Left lung (tissue), 10 donors: ENCODE measurements around the gene ADAMTSL1. TPM values are rescaled to one million over a fixed set of nuclear protein-coding genes. Genes with fewer than 3 reads are reported as not detected.
A peak's percentile ranks its signal among the peaks of the same experiment; 100 is the strongest.

Experiments
- ATAC-seq: fragments of 200-7000 bp; cut with Tn5 transposase; one replicate; pipeline ENCODE4 v1.9.1; 2020; ENCODE audit warnings: moderate library complexity
- DNase-seq, 4 donors: peaks; one replicate each; pipeline ENCODE4 v3.0.0-alpha.2; 2013 to 2020
- H3K27ac ChIP-seq, 2 donors: fragments of 200-600 bp; sonication (generic) in 1 of 2; one replicate each; pipeline versions ENCODE4 v1.5.0 to v1.8.0; 2020 to 2021
- H3K27me3 ChIP-seq, 2 donors: fragments of 200-600 bp; sonication (generic) in 1 of 2; one replicate each; pipeline versions ENCODE4 v1.5.0 to v1.8.0; 2020 to 2021
- H3K36me3 ChIP-seq, 2 donors: fragments of 200-600 bp; sonication (generic) in 1 of 2; one replicate each; pipeline versions ENCODE4 v1.5.0 to v1.8.0; 2020 to 2021
- H3K4me1 ChIP-seq, 2 donors: fragments of 200-600 bp; one replicate each; pipeline ENCODE4 v1.8.0; 2021
- H3K4me3 ChIP-seq, 2 donors: fragments of 200-600 bp; sonication (generic) in 1 of 2; one replicate each; pipeline versions ENCODE4 v1.5.0 to v1.8.0; 2020 to 2021; ENCODE audit warnings: mild to moderate bottlenecking in 1 of 2
- H3K9me3 ChIP-seq, 2 donors: fragments of 200-600 bp; sonication (generic) in 1 of 2; one replicate each; pipeline versions ENCODE4 v1.5.0 to v1.8.0; 2020 to 2021
- CTCF ChIP-seq, 2 donors: fragments of 200-600 bp; sonication (generic) in 1 of 2; IDR thresholded peaks; one replicate each; pipeline versions ENCODE4 v1.5.0 to v1.8.0; 2021; ENCODE audit warnings: antibody characterized with exemption in 2 of 2
- intact Hi-C, 2 donors: fragments of 100-400 bp; cut with DNase I; formaldehyde crosslinking; loops; one replicate each; pipeline versions ENCODE4 v1.11.2 to v1.14.2; 2022
- polyA plus RNA-seq, 6 donors: library from polyadenylated mRNA; unstranded; fragments of 120-200 nt; gene quantifications; one replicate each; pipeline ENCODE4 v1.2.1, GENCODE V29; 2013; ENCODE audit not compliant: insufficient read length in 6 of 6
- total RNA-seq, 2 donors: library from RNA; stranded (reverse); fragmentation: NEBNext Ultra II Directional; extraction: Animal tissue kit (Norgen Biotek cat#: 25700); gene quantifications; one replicate each; pipeline ENCODE4 v1.2.1, GENCODE V29; 2021
- donor health status: DM: no; HTN: yes; CAD: no.
- donor health status: DM: no; HTN: no; CAD: no.

Gene ADAMTSL1
- total and polyA plus RNA-seq, 8 donors: 3.0 to 28.1 (median 17.9) TPM

GRCh38 chr9:18548456-18548855 is 74.5 kb downstream of the ADAMTSL1 start:
- H3K27me3 ChIP-seq: no peaks in the 10 kb centered on the region
- H3K36me3 ChIP-seq: no peaks in the 10 kb centered on the region
- intact Hi-C loops: no loop called here
- ATAC-seq (no peak), DNase-seq (no peak)
- TF ChIP-seq CTCF (IDR thresholded peaks at IDR 0.05): no peak
- H3K4me3 ChIP-seq: no peak overlapping the region
- no peak overlapping the region for H3K27ac ChIP-seq
- H3K9me3 ChIP-seq: no peaks in the 10 kb centered on the region
- H3K4me1 ChIP-seq: no peaks in the 10 kb centered on the region

- ATAC-seq (no peak), DNase-seq (no peak)
- no peaks in the 10 kb centered on the region for H3K9me3 ChIP-seq
- H3K4me3 ChIP-seq: no peak overlapping the region
- H3K27me3 ChIP-seq: no peaks in the 10 kb centered on the region
- H3K4me1 ChIP-seq: no peaks in the 10 kb centered on the region
- TF ChIP-seq CTCF (IDR thresholded peaks at IDR 0.05): no peak
- intact Hi-C loops: no loop called here
- H3K27ac ChIP-seq: no peak overlapping the region
- no peaks in the 10 kb centered on the region for H3K36me3 ChIP-seq
Observed at GRCh38 chr9:18549772-18550171, 75.8 kb downstream of the ADAMTSL1 start.

GRCh38 chr9:18550286-18550685 is 76.3 kb downstream of the ADAMTSL1 start:
- H3K27ac ChIP-seq: no peak overlapping the region
- no peaks in the 10 kb centered on the region for H3K36me3 ChIP-seq
- no peaks in the 10 kb centered on the region for H3K27me3 ChIP-seq
- no peaks in the 10 kb centered on the region for H3K9me3 ChIP-seq
- ATAC-seq (no peak), DNase-seq (no peak)
- H3K4me3 ChIP-seq: no peak overlapping the region
- intact Hi-C loops: no loop called here
- no peaks in the 10 kb centered on the region for H3K4me1 ChIP-seq
- TF ChIP-seq CTCF (IDR thresholded peaks at IDR 0.05): no peak

DNA sequence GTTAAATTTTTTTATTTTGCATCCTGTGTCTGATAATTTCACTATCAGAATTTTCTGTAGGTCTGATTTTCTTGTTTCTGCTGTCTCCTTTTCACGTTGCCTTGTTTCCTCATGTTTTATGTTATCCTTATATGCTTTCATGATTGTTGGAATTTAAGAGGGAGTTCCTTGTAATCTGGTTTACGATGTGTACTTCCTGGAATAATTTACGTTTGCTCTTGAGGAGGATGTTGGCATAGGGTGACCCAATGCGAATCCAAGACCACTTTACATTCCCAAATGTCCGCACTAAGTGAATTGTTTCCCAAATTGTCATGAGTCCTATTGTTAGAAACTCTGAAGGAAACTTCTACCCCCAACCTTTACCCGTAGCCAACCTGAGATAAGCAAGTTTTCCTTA is 80.3 kb downstream of the ADAMTSL1 start:
- intact Hi-C loops: no loop called here
- no peaks in the 10 kb centered on the region for H3K36me3 ChIP-seq
- H3K9me3 ChIP-seq: peaks cover 0 to 7% of the 10 kb centered on the region in 2 donors
- DNase-seq: no peak
- H3K27me3 ChIP-seq: no peaks in the 10 kb centered on the region
- H3K4me1 ChIP-seq: no peaks in the 10 kb centered on the region
- ATAC-seq: no peak
- no peak for TF ChIP-seq CTCF (IDR thresholded peaks at IDR 0.05)
- no peak overlapping the region for H3K4me3 ChIP-seq
- H3K27ac ChIP-seq: no peak overlapping the region

GRCh38 chr9:18555105-18555883 is 81.3 kb downstream of the ADAMTSL1 start:
- no peak for DNase-seq
- no peak overlapping the region for H3K27ac ChIP-seq
- no peaks in the 10 kb centered on the region for H3K27me3 ChIP-seq
- intact Hi-C loops: no loop called here
- no peaks in the 10 kb centered on the region for H3K4me1 ChIP-seq
- no peaks in the 10 kb centered on the region for H3K36me3 ChIP-seq
- H3K9me3 ChIP-seq: peaks cover 0 to 10% of the 10 kb centered on the region in 2 donors
- TF ChIP-seq CTCF (IDR thresholded peaks at IDR 0.05): no peak
- no peak overlapping the region for H3K4me3 ChIP-seq
- ATAC-seq: peak; percentile 32
